HG03432 (cell line): ENCODE results near the gene RNF17.
"Not testable (repeated sequence)": the region's sequence is repeated elsewhere in the genome, so short reads cannot be mapped to it uniquely, and the experiment has no call there.

Experiments used
- ATAC-seq: cut with Tn5 transposase; IDR thresholded peaks from one replicate; pipeline ENCODE4 v1.9.1; 2021; ENCODE audit warnings: mild to moderate bottlenecking, moderate library complexity; ENCODE audit not compliant: unreplicated experiment

RNF17 gene

DNA sequence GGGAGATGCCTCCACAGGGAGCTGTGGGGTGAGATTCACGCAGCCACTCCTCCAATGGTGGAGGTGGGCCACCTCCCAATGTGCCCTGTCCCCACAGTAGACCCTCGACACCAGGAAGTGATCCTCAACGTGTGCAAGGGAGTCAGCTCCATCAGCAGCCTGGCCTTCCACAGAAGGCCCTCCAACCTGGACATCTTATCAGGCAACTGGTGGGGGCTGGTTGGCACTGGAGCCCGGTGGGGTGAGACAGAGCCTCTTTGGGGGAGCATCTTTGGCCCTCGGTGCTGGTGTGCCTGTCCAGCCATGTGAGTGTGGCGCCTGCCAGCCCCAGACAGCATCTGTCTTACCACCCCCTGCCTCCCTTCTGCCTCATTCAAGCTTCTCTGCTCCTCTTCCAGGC, 19.7 kb upstream of the RNF17 start:
- no peak for ATAC-seq

GRCh38 chr13:24745516-24745860, 18.5 kb upstream of the RNF17 start:
- no peak for ATAC-seq

DNA sequence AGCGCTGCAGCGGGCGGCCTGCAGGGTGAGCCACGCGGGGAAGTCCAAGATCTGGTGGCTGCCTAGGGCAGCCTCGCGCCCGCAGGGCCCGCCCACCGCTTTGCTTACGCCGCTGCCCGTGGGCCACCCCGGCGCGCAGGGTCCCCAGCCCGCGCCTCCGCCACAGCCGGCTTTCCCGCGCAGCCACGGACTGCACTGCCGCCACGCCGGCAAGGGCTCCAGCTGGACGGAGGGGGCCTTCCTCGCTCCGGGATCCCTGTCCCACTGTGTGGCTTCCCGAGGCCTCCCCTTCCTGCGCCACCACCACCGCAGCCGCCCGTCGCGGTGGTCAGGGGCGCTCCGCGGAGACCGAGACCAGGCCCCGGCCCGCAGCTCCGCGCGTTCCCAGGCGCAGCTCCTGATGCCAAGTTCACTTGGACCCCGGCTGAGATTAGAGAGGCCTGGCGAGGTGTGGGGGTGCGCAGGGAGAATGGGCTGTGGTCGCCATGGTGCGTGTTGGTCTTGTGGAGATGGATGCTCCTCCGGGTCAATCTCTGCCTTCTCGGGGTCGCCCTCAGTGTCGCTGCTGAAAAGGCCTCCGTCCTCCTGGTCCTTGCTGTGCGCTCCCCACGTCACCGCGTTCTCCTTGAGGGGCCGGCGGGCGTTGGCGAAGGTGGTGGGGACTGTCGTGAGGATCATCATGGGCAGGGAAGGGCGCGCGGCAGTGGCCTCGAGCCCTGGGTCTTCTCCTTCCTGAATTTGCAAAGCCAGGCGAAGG, 17.9 kb upstream of the RNF17 start:
- no peak for ATAC-seq

DNA sequence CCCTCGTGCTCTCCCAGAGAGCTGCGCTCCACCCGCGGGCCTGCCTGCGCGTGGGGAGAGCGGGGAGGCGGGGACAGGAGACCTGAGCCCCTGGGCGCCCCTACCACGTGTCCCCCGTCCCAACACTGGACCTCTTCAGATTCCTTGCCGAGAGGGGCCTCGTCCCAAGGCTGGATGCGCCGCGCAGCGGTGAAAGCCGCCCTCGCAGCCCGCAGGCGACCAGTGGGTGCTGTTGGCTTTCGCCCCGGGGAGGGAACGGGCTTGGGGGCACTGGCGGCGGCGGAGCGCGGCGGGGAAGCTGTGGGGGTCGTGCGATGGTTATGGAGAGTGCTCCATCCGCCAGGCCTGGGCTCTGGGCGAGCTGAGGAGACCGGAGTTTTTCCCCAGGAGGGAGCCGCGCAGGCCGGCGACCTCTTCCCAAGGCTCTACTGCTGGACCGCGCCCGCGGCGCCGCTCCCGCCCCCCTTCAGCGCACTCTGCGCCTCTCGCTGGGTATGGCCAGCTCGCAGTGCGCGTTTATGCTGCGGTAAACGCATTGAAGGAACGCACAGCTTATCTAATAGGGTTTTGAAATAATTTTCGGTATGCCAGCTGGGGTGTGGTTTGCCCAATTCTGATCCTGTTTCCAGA, 17.2 kb upstream of the RNF17 start:
- ATAC-seq: no peak

DNA sequence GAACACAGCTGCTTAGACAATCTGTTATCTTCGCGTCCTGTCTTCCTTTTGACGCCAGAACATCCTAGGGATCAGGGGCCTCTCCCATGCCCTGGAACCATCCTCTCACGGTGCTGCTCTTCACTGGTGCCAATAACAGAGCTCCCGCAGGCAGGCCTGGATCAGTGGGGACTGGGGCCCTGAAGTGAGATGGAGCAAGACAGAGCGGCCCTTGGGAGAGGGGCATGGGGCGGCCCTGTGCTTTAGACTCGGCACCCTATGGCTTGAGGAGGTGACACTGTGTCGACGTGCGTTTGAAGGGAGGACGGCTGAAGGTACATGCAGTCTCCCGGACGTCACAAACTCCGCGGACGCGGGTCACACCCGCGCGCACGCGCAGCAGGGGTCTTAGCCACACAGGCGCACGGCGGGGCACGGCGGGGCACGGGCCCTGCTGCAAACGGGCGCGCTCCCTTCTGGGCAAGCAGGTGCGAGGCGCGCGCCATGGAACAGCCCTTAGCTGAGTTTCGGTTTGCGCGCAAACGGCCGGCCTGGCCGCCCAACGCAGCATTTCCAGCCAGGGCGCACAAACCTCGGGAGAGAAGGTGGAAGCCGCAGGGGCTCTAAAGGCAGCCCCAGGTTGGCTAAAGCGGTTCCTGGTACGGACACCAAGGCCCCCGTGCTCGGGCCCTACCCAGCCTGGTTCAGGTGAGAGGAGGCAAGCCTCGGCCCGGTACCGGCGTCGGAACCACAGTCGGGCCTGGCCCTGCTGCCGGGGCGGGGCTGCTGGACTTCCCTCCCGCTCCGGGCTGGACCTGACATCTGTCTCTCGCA, 16.5 kb upstream of the RNF17 start:
- ATAC-seq: no peak

- ATAC-seq: no peak
Observed at GRCh38 chr13:24748061-24748400, 15.9 kb upstream of the RNF17 start.

DNA sequence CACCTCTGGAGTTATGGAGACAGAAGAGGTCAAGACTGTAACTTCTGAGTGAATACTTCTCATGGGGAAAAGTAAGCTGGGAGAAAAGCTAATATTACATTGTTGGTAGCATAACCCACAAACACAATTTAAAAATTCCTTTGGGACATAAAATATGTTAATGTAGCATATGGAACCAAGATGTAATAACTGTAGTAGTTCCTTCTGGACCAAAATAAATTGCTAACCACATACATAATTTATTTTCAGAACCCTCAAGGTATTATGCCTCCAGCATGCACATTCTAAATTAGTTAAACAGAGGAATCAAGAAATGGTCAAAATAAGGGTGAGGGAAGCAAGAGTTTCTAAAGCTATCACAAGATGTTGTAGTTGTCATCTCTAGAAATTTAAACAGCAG, 4.8 kb upstream of the RNF17 start:
- no peak for ATAC-seq

GRCh38 chr13:24764276-24764630, 284 bp downstream of the RNF17 start:
- no peak for ATAC-seq

DNA sequence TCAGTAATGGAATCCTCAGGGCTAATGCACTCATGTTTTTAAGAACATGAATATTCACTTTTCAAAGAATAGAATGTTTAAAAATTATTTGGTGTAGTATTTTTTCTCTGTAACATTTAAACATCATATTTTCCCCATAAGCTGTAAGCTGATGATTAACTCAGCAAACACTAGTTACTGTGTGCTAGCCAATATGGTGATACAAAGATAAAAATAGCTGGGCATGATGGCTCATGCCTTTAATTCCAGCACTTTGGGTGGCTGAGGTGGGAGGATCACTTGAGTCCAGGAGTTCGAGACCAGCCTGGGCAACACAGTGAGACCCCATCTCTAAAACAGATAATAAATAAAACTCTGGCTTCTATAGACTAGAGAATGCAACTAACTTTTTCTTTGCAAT, 13.2 kb downstream of the RNF17 start:
- ATAC-seq: no peak

- no peak for ATAC-seq
Observed at GRCh38 chr13:24784319-24784718, 20.4 kb downstream of the RNF17 start.

DNA sequence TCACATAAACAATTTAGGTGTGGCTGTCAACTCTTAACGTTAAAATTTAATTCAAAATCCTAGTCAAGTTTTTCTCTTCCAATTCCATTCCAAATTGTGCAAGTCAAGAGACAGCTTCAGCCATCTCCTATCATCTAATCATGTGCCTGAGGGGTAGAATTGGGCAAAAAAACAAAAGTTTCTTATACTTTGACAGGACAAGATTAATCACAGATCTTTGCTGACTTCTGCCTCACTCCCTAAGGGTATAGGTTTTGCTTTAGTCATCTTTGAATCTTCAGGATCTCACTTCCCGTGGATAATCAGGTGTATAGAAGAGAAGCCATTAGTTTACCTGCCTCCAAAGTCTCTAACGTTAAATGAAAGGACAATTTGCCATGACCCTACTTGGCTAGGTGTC, 24.6 kb downstream of the RNF17 start:
- no peak for ATAC-seq

DNA sequence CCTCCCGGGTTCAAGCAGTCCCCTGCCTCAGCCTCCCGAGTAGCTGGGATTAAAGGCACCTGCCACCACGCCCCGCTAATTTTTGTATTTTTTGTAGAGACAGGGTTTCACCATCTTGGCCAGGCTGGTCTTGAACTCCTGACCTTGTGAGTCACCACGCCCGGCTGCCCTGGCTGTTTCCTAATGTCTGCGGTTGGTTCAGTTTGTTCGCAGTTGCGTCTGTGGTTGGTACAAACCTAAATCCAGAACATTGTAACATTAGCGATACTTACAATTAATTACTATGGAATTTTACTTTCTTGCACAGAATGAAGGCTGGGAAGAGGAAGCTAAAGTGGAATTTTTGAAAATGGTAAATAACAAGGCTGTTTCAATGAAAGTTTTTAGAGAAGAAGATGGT, 38.1 kb downstream of the RNF17 start:
- ATAC-seq: no peak

DNA sequence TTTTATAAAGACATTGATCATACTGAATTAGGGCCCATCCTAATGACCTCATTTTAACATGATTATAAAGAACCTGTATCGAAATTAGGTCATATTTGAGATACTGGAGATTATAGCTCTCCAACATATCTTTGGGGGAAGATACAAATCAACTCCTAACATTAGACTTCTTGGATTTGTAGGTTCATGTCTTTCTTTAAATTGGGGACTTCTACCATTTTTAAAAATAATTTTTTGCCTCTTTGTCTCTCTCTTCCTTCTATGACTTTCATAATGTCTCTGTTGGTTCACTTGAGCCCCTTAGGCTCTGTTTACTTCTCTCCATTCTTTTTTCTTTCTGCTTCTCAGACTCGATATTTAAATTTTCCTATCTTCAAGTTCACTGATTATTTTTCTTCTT, 57.2 kb downstream of the RNF17 start:
- no peak for ATAC-seq

GRCh38 chr13:24822640-24823039, 58.7 kb downstream of the RNF17 start:
- ATAC-seq: no peak

DNA sequence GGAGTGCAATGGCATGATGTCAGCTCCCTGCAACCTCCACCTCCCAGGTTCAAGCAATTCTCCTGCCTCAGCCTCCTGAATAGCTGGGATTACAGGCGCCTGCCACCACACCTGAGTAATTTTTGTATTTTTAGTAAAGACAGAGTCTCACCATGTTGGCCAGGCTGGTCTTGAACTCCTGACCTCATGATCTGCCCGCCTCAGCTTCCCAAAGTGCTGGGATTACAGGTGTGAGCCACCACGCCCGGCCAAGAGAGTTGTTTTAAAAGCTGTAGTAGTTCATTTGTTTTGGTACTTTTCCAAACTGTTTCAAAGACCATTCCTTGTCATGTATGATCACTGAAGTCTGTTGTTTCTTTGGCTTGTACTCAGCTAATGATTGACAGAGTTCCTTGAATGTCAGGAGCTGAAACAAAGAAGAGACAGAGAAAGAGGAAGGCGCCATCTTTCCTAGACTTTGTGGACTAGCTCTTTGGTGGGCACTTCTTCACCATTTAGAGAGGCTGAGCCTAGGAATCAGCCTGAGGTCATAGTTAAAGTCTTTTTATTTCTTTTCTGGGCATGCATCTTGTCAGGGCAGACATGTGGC, 59.2 kb downstream of the RNF17 start:
- not testable (repeated sequence) for ATAC-seq

GRCh38 chr13:24827799-24828198, 63.8 kb downstream of the RNF17 start:
- no peak for ATAC-seq

- no peak for ATAC-seq
Observed at GRCh38 chr13:24834902-24835510, 71.0 kb downstream of the RNF17 start.

- not testable (repeated sequence) for ATAC-seq
Observed at GRCh38 chr13:24837528-24837927, 73.6 kb downstream of the RNF17 start.

DNA sequence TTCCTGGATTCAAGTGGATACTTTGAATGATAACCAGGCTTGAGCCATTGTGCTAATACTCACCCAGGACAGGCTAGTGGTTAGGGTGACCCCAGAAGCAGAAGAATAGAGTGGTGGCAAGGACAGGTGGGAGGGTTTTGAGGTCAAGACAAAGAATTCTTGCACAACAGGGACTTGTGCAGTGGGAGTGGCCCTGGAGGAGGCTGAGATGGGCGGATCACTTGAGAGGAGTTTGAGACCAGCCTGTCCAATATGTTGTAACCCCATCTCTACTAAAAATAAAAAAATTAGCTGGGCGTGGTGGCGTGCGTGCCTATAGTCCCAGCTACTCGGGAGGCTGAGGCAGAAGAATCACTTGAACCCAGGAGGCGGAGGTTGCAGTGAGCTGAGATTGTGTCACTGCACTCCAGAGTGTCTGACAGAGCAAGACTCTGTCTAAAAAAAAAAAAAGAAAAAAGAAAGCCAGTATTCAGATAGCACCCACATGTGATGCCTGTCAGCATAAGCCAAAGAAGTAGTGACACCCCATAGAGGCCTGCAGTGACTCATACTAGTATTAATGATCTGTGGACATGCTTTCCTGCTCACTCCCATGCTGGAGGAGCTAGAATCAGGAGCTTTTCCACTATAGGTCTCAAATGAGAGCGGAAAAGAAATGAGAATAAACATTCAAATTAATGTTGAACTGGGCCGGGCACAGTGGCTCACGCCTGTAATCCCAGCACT, 78.7 kb downstream of the RNF17 start:
- no peak for ATAC-seq

DNA sequence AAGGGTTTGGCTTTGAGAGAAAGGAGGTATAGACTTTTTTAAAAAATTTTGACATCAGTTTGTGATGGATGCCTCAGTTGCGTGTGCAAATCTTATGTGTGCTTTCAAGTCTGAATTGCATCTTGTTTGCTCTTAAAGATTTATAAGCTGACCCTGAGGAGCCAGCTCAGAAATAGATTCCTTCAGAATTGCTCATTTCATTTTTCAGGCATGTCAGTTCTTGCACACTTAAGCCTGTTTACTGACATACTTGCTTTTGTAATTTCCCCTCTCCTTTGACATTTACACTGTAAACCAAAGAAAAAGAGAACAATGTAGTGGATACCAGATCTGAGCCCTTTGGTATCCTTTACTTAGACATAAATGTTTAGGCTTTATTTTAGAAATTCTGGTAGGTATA, 87.6 kb downstream of the RNF17 start:
- ATAC-seq: no peak

DNA sequence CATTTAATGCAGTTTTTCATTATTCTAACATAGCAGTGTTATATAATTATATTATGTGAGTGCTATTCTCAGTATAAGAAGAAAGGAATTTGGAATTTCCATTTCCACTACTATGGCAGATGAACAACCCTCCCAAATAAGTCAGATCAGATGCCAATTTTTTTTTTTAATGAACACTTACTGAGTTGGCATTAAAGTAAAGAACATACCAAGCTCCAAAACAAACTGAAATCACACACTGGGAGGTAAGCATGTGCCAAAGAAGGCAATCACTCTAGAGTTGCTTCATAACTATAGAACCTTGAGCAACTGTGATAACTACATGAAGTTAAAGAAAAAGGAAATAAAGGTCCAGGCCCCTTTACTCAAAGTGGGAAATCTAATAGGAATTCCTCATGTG, 90.3 kb downstream of the RNF17 start:
- no peak for ATAC-seq
